ENCODE data around the gene KIAA1958. TPM values are rescaled to one million over a fixed set of nuclear protein-coding genes. Genes with fewer than 3 reads are reported as not detected.
"Not testable (repeated sequence)": the region's sequence is repeated elsewhere in the genome, so short reads cannot be mapped to it uniquely, and the experiment has no call there.

Gene KIAA1958
- total RNA-seq, 1 donor from 2014 or later: 12.2 TPM

DNA sequence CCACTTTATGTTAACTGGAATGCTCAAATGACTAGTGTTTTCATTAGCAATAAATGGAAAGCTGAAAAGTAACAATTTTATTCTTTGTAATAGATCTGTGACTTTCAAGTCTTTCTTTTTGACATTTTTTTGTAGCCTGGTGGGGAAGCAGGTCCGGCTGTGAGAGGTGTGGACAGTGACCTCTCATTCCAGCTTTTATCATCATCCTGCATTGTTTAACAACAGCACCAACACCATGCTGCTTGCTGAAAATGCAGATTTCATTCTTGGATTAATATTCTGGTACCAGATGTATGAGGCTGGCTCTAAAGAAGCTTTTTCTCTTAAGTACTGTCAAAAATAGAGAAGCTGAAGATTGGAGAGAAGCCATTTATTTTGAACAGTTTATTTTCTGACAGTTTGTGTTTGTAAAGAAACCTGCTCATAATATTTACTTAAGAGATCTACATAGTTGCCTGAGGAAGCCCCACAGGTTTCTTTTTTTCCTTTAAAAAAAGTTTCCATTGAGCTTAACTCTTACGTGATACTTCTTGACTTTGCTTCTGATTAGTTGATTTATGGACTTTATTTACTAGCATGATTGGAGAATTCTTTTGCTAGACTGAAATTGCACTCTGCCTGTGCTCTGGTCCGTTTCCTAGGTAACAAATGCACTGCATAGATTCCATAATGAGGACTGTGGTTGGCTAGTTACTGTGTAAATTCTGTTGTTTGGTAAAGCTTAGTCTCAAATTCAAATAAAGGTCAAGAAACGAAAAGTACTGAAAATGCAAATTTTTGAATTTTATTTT lies 3.4 kb downstream of the KIAA1958 start:
- DNase-seq (ENCODE audit: low spot score): no peak

DNA sequence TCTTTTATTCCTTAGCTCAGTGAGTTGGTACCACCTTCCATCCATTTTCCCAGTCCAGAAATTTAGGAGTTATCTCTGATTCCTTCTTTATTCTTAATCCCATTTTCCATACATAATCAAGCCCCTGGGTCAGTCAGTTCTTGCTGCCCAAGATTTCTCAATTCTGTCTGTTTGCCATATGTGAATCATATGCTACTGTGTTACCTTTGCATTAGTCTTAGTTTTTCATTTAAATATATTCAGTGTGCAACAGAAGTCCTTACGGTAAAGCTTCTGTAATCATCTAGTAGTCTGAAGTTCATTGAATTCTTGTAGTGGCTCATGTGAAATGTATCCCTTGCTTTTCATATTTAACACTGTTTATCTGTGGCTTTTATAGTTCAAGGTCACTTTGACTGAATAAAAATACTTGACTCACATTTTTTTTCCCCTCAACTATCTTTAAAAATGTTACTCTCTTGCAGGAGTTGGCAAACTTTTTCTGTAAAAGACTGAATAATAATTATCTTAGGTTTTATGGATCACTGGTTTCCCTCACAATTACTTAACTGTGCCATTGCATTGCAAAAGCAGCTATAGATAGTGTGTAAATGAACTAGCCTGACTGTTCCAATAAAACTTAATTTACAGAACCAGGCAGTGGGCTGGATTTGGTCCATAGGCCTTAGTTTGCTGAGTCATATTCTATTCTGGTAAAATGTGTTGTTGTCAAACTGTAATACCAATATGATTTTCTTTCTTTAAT lies 6.9 kb downstream of the KIAA1958 start:
- no peak for DNase-seq (ENCODE audit: low spot score)

DNA sequence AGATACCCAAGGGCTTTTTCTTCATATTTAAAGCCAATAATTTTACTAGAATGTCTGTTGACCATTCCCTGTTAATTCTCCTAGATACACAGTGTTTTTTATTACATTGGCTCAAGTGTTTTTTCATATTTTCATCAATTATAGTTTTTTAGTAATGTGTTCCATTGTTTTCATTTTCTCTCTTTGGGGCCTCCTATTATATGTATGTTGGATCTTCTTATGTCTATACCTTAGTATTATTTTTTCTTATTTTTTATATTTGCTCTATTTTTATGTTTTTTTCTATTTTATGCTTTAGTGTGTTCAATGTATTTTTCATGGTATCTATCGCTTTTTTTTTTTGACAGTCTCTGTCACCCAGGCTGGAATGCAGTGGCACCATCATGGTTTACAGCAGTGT lies 7.5 kb downstream of the KIAA1958 start:
- no peak for DNase-seq (ENCODE audit: low spot score)

DNA sequence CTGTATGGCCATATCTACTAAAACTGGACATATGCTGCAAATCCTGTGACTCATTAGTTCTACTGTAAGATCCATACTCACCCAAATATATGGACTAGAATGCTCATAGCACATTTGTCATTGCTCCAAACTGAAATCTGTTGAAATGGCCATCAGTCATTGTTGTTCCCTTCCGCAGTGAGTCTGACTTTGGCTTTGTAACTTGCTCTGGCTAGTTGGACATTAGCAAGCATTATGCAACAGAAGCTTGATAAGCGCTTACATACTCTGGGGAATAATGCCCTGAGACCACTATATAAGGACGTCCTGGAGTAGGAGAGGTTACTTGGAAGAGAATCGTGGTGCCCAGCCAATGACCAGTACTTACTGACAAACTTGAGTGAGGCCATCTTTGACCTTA lies 9.0 kb downstream of the KIAA1958 start:
- no peak for DNase-seq (ENCODE audit: low spot score)

DNA sequence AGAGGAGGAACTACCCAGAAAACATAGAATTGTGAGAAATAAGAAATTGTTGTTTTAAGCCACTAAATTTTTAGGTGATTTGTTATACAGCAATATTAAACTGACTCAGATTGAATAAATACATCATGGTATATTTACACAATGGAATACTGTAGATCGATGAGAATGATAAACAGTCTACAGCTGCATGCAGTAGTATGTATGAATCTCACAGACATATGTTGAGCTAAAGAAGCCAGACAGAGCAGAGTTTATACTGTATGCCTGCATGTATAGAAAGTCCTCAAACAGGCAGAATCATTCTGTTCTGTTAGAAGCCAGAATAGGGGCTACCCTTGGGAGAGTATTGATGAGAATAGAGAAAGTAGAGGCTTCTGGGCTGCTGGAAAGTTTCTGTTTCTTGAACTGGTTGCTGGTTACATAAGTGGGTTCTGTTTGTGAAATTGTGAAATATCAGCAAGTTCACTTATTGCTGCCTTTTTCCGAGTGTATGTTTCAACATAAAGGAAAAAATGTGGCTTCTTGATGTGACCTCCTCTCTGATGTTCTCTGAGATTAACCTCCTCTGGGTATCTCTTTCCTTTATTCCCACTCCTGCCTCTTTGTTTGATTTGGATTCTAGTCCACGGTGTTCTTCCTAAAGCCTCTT lies 9.6 kb downstream of the KIAA1958 start:
- no peak for DNase-seq (ENCODE audit: low spot score)

DNA sequence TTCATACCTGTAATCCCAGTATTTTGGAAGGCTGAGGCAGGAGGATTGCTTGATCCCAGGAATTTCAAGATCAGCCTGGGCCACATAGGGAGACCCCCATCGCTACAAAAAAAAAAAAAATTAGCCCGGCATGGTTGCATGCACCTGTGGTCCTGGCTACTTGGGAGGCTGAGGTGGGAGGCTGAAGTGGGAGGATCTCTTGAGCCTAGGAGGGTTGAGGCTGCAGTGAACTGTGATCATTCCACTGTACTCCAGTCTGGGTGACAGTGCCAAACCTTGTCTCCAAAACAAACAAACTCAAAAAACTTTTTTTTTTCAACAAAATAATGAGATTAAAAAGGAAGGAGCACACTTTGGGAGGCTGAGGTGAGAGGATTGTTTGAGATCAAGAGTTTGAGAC lies 14.2 kb downstream of the KIAA1958 start:
- DNase-seq (ENCODE audit: low spot score): no peak

DNA sequence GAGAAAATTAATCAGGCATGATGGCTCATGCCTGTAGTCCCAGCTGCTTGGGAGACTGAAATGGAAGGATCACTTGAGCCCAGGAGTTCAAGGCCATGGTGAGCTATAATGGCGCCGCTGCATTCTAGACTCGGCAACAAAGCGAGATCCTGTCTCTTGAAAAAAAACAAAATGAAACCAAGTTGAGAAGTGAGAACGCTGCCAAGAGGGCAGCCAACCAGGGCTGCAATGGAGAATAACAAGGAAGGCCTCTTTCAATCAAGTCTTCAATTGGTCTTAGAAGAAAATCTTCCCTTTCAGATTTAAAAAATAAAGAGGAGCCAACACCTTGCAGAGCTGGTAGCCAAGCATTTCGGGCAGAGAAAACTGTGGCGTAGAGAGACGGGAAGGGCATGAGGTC lies 14.7 kb downstream of the KIAA1958 start:
- no peak for DNase-seq (ENCODE audit: low spot score)

DNA sequence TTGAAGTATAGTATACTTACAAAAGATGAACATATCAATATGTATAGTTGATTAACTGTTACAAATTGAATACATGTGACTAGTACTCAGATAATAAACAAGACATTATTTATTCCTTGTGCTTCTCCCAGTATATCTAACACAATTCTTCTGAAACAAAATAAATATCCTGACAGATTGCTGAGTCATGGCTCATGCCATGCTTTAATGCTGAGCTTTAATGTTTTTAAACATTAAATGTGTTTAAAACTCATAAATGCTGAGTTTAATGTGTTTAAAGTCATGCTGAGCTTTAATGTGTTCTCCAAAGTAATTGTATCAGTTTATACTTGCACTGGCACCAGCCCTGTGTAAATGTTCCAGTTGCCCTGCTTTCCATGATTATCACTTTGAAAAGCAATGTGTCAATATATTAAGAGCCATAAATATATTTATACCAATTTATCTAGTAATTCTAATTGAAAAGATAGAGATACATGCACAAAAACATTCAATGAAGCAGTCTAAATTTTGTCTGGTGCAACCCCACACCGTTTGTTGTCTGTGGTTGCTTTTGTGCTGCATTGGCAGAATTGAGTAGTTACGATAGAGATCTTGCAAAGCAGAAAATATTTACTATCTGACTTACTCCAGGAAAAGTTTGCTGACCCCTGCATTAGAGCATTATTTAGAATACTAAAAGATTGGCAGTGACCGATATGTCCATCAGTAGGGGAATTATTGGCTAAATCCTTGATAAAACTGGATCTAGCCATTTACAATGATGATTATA lies 15.7 kb downstream of the KIAA1958 start:
- DNase-seq (ENCODE audit: low spot score): no peak

DNA sequence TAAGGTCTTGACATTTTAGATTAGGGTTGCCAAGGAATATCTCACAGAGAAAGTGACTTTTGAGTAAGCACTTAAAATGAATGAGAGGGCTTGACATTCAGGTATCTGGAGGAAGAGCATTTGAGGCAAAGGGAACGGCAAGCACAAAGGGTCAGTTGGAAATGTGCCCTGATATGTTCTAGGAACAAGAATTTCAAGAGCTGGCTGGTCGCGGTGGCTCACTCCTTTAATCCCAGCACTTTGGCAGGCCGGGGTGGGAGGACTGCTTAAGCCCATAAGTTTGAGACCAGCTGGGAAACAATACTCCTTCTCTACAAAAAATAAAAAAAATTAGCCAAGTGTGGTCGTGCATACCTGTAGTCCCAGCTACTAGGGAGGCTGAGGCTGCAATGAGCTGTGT lies 16.5 kb downstream of the KIAA1958 start:
- no peak for DNase-seq (ENCODE audit: low spot score)

DNA sequence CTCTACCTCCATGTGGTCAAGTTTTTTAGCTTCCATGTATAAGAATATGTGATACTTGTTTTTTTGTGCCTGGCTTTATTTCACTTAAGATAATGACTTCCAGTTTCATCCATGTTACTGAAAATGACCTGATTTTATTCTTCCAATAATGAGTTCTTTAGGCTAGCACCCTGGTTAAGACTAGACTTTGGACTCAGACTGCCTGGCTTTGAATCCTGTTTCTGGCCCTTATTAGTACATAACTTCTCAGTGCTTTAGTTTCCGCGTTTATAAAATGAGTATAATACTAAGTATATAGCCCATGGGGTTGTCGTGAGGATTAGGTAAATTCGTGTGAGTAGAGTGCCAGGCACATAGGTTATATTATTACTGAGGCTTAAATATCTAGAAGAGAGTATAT lies 18.5 kb downstream of the KIAA1958 start:
- no peak for DNase-seq (ENCODE audit: low spot score)

DNA sequence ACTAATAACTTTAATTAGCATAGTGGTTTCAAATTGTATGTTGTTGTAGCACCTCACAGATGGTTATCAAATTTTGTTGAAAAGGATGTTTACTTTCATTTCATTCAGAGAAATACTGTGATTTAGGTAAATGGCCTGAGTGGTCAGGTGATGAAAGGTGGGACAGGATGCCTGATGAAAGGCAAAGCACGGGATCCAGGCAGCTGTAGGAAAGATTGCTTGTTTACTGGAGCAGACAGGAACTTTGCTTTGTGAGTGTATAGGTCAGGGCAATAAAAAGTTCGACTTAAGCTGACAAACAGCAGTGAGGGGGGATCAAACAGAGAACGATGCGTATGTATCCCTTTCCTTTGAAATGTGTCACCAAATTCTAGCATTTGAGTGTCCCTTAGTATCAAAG lies 19.0 kb downstream of the KIAA1958 start:
- no peak for DNase-seq (ENCODE audit: low spot score)

DNA sequence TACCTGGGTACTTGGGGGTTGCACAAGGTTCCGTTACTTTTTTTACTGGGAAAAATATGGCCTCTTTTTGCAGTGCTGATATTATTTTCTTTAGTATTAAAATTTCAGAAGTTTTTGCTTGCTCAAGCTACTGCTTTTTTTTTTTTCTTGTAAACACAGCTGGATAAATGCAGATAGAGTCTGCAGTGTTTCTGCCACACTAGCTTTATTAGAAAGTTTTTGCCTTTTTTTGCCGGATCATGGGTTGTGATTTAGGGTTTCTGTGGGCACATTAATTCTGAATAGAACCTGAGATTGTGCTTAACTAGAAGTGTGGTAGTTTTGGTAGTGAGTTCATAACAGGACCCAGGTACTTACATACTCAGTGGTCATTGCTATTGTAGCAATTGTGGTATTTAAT lies 19.9 kb downstream of the KIAA1958 start:
- no peak for DNase-seq (ENCODE audit: low spot score)

DNA sequence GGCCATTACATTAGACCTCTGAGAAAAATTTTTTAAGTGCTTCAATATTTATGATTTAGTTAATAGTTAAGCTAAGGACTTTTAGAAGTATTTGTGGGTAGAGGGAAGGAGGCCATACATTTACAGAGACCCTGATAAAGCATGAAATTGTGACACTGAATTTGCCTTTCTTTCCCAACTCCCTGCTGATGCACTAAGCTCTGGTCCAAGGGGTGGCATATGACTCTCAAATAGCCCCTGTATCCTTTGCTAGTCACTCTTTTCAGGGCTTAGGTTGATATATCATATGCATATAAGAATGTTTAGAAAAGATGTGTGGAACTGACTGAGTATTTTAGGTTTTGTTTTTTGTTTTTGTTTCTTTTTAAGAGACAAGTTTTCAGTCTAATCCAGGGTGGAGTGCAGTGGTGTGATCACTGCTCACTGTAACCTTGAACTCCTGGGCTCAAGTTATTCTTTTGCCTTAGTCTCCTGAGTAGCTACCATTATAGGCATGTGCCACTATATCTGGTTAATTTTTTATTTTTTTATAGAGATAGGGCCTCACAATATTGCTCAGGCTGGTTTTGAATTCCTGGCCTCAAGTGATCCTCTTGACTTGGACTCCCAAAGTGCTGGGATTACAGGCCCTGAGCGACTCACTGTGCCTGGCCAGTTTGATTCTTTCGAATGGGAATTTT lies 20.5 kb downstream of the KIAA1958 start:
- DNase-seq (ENCODE audit: low spot score): no peak

DNA sequence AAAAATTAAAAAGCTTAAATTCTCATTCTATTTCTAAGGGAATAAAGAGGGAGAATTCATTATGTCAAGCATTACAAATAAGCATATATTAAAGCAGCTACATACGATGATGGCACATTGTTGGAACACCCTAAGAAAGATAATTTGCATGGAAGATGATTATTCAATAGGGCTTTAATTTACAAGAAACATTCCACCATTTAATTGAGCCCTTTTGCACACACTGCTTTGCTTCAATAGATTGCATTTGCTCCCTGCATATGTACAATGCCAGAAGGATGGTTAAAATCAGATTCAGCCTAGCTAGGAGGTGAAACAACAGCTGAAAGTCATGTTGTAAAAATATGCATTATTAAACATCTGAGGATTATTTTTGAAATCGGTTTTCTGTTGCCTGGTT lies 21.8 kb downstream of the KIAA1958 start:
- no peak for DNase-seq (ENCODE audit: low spot score)

DNA sequence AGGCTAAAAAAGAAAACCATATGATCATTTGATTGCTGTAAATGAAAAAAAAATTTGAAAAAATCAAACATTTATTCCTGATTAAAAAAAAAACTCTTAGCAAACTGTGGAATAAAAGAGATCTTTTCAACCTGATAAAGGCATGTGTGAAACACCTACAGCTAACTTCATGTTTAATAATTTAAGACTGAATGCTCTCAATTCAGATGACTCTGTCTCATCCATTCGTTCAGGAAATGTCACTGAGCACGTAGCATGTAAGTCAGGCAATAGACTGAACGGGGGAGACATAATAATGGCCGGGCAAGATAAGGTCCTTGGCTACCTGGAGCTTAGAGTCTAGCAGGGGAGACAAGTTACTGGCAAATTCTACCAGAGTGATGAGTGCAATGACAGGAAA lies 25.8 kb downstream of the KIAA1958 start:
- DNase-seq (ENCODE audit: low spot score): not testable (repeated sequence)

DNA sequence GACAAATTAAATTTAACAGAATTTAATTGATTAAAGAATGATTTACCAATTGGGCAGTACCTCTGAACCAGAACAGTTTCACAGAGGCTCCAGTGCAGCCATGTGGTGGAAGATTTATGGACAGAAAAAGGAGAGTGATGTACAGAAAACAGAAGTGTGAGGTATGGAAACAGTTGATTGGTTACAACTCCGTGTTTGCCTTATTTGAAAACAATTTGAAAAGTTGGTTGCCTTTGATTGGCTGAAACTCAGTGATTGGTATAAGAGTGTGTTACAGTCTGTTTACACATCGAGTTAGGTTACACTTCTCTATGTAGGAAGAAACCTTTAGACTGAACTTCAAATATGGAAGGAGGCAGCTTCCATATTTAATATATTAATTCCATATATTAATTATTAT lies 30.1 kb downstream of the KIAA1958 start:
- no peak for DNase-seq (ENCODE audit: low spot score)

DNA sequence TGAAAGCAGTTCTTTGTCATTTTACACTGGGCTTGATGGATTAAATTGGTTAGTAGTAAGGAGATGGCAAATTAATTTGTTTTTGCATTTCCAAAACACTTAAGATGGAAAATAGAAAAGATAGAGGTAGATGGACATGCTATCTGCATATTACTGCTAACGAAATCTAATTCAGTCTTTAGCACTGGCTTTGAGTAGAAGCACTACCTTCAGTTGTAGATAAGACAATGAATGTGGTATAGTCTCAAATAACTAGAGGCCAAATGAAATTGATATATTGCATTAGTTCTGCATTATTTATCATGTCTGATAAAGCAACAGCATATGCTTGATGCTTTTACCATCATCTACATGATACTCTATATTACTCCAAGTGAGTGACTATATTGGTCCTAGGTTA lies 33.4 kb downstream of the KIAA1958 start:
- no peak for DNase-seq (ENCODE audit: low spot score)

DNA sequence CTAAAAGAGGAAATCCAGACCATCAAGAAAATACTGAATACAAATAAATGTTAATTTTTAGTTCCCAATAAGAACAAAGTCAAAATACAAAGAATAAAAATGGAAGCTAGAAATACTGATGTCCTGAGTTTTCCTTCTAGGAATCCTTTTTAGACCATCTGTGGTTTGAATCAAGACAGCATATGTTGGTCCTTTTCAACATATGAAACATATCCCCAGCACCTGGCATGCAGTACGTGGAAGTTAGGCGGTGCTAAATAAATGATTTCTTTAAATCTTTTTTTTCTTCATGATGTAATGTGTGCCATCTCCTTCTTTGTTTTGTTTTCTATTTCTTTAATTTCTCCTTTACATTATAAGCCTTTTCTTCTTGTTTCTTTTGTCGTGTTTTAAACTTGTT lies 34.0 kb downstream of the KIAA1958 start:
- no peak for DNase-seq (ENCODE audit: low spot score)

DNA sequence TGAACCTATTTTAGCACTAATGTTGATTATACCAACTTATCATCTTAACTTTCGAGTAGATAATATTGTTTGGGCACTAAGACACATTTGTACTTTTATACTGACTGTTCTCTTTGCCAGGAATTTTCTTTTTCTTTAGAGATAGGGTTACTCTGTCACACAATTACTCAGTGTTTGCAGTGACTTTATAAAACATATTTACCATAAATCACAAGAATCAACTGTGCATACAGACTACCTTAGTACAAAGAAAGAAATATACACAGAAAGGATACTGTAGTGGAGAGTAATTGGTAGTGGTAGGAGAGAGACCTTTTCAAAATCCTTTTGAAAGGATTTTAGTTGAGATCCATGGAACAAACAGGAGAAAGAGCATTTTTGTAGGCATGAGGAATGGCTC lies 40.3 kb downstream of the KIAA1958 start:
- no peak for DNase-seq (ENCODE audit: low spot score)

DNA sequence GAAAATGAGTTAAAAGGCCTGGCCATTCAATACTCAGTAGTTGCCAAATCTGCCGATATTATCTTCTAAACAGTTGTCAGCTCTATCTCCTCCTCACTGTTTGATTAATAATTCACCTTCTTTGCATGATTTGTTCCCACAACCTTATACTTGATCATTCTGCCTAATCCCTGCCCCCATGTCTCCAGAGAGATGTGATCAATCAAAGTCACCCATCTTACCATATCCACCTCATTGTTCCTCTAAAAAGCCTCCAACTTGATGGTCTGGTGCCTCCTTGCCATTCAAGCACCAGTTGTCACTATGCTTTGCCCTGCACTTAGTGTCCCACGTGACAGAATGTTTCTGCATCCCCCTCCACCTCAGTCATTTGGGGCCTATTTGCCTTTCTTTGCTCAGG lies 41.3 kb downstream of the KIAA1958 start:
- DNase-seq (ENCODE audit: low spot score): no peak

DNA sequence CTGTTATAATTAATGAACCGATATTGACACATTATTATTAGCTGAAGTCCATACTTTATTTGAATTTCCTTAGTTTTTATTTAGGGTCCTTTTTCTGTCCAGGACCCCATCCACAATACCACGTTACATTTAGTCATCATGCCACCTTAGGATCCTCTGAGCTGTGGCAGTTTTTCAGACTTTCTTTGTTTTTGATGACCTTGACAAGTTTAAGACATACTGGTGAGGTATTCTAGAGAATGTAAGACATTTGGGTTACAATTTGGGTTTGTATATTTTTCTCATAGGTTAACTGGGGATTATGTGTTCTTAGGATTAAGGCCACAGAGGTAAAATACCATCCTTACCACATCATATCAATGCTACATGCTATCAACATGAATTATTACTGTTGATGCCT lies 42.7 kb downstream of the KIAA1958 start:
- DNase-seq (ENCODE audit: low spot score): no peak
